Esophagus muscularis mucosa (tissue), 4 donors: Measurements from ENCODE around the gene CCDC6.

ENCODE experiments used
- EP300 ChIP-seq: sonication (generic); formaldehyde crosslinking; IDR thresholded peaks from one replicate; pipeline ENCODE4 v1.6.1; 2017; ENCODE audit warnings: antibody characterized with exemption
- POLR2A ChIP-seq: fragments of 450-650 bp; IDR thresholded peaks from one replicate; pipeline ENCODE4 v1.6.1; 2017; ENCODE audit warnings: antibody characterized with exemption, moderate library complexity, mild to moderate bottlenecking, low read depth
- POLR2AphosphoS5 ChIP-seq, 2 donors: sonication (generic); formaldehyde crosslinking; IDR thresholded peaks; one replicate each; pipeline ENCODE4 v1.6.1; 2017; ENCODE audit warnings: antibody characterized with exemption in 2 of 2
- TF ChIP-seq, protein P1 (sequence below), 3 experiments: fragments of 200-600 bp in 2 of 3; fragments of 450-650 bp in 1 of 3; sonication (generic) in 2 of 3; IDR thresholded peaks; one replicate each; pipeline ENCODE4 v1.5.1; 2017 to 2019; ENCODE audit warnings: antibody characterized with exemption in 3 of 3, mild to moderate bottlenecking in 2 of 3, moderate library complexity in 1 of 3

DNA sequence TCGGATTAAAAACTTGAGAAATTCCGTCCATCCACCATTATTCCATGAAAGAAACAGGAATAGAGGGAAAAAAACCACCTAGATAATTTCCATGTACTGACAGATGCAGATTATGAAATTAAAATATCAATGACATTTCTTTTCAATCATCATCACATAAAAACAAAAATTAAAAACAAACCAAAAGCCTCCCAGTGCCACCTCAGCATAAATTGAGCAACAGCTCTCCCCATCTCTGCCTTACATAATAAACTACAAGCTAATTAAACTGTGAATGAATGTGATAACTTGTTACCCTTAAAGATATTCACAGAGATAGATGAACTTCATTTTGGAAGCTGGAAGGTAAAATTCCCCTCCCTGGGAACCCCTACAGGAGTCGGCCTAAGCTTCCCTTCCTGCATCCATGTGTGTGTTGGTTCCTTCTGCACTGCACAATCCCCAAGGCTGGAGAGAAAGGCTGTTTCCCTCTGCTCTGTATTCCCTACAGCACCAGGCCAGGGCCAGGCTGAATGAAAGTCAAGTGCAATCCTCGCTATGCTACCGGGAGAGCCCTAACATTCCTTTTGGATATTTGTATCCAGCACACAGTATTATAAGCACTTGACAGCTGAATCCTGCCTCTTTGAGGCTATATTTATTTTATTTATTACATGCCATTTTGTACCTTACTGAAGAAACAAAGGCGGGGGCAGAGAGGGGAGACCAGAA, 8.1 kb downstream of the CCDC6 start:
- TF ChIP-seq, protein P1, sequence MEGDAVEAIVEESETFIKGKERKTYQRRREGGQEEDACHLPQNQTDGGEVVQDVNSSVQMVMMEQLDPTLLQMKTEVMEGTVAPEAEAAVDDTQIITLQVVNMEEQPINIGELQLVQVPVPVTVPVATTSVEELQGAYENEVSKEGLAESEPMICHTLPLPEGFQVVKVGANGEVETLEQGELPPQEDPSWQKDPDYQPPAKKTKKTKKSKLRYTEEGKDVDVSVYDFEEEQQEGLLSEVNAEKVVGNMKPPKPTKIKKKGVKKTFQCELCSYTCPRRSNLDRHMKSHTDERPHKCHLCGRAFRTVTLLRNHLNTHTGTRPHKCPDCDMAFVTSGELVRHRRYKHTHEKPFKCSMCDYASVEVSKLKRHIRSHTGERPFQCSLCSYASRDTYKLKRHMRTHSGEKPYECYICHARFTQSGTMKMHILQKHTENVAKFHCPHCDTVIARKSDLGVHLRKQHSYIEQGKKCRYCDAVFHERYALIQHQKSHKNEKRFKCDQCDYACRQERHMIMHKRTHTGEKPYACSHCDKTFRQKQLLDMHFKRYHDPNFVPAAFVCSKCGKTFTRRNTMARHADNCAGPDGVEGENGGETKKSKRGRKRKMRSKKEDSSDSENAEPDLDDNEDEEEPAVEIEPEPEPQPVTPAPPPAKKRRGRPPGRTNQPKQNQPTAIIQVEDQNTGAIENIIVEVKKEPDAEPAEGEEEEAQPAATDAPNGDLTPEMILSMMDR (IDR thresholded peaks at IDR 0.05), result no peak
- TF ChIP-seq POLR2A, result no peak
- no peak for TF ChIP-seq POLR2AphosphoS5 (IDR thresholded peaks at IDR 0.05)
- TF ChIP-seq EP300, result no peak
